Stimulated activated CD8-positive, alpha-beta memory T cell treated with anti-CD3 and anti-CD28 coated beads, Interleukin-2, amount 100 ng/mL, for 48 hours (primary cell): ENCODE results near the gene LRMDA.

ENCODE experiments used
- DNase-seq, 2 donors: peaks; one replicate each; pipeline ENCODE4 v3.0.0-alpha.2; 2020; ENCODE audit warnings: low read depth in 2 of 2

LRMDA gene

GRCh38 chr10:76265441-76266113 is 834.2 kb downstream of the LRMDA start:
- no peak for DNase-seq

GRCh38 chr10:76268530-76268929 is 837.1 kb downstream of the LRMDA start:
- no peak for DNase-seq

GRCh38 chr10:76268954-76269353 is 837.5 kb downstream of the LRMDA start:
- DNase-seq = no peak

- no peak for DNase-seq
Observed at GRCh38 chr10:76270464-76270863, 839.0 kb downstream of the LRMDA start.

- DNase-seq = no peak
Observed at GRCh38 chr10:76274933-76275332, 843.5 kb downstream of the LRMDA start.

GRCh38 chr10:76278811-76279460 is 847.5 kb downstream of the LRMDA start:
- DNase-seq = no peak

- DNase-seq = no peak
Observed at GRCh38 chr10:76281659-76282058, 850.2 kb downstream of the LRMDA start.

- no peak for DNase-seq
Observed at GRCh38 chr10:76282061-76283025, 850.9 kb downstream of the LRMDA start.

- DNase-seq = no peak
Observed at GRCh38 chr10:76284351-76284750, 852.9 kb downstream of the LRMDA start.

GRCh38 chr10:76285012-76285411 is 853.6 kb downstream of the LRMDA start:
- no peak for DNase-seq

- no peak for DNase-seq
Observed at GRCh38 chr10:76285515-76285914, 854.1 kb downstream of the LRMDA start.

GRCh38 chr10:76286536-76286935 is 855.1 kb downstream of the LRMDA start:
- no peak for DNase-seq

GRCh38 chr10:76287856-76288255 is 856.4 kb downstream of the LRMDA start:
- no peak for DNase-seq

GRCh38 chr10:76291175-76291574 is 859.8 kb downstream of the LRMDA start:
- no peak for DNase-seq

- no peak for DNase-seq
Observed at GRCh38 chr10:76291885-76292284, 860.5 kb downstream of the LRMDA start.

GRCh38 chr10:76296957-76297356 is 865.5 kb downstream of the LRMDA start:
- no peak for DNase-seq

- DNase-seq = no peak
Observed at GRCh38 chr10:76297358-76297757, 865.9 kb downstream of the LRMDA start.

GRCh38 chr10:76297780-76298281 is 866.4 kb downstream of the LRMDA start:
- DNase-seq = no peak

GRCh38 chr10:76298329-76298728 is 866.9 kb downstream of the LRMDA start:
- DNase-seq = no peak

GRCh38 chr10:76299501-76299900 is 868.1 kb downstream of the LRMDA start:
- DNase-seq = no peak

GRCh38 chr10:76301211-76301610 is 869.8 kb downstream of the LRMDA start:
- no peak for DNase-seq

GRCh38 chr10:76301950-76302349 is 870.5 kb downstream of the LRMDA start:
- no peak for DNase-seq
